ENCODE measurements around the gene GLDN.

DNA sequence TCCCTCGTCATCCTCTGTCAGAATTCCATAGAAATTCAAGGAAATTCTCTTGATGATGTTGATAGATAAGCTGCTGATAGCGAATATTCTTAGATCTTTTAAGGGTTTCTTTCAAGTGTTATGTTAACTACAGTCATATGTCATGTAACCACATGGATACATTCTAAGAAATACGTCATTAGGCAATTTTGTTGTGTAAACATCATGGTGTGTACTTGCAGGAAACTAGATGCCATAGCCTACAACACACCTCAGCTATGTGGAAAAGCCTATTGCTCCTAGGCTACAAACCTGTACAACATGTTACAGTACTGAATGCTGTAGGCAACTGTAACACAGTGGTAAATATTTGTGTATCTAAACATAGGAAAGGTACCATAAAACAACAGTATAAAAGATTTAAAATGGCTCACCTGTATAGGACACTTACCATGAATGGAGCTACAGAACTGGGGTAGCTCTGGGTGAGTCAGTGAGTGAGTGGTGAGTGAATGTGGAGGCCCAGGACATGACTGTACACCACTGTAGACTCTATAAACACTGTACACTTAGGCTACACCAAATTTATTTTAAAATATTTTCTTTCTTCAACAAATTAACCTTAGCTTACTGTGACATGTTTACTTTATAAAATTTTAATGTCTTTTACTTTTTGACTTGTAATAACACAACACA, 34.6 kb downstream of the GLDN start:
- TF ChIP-seq, protein P1, sequence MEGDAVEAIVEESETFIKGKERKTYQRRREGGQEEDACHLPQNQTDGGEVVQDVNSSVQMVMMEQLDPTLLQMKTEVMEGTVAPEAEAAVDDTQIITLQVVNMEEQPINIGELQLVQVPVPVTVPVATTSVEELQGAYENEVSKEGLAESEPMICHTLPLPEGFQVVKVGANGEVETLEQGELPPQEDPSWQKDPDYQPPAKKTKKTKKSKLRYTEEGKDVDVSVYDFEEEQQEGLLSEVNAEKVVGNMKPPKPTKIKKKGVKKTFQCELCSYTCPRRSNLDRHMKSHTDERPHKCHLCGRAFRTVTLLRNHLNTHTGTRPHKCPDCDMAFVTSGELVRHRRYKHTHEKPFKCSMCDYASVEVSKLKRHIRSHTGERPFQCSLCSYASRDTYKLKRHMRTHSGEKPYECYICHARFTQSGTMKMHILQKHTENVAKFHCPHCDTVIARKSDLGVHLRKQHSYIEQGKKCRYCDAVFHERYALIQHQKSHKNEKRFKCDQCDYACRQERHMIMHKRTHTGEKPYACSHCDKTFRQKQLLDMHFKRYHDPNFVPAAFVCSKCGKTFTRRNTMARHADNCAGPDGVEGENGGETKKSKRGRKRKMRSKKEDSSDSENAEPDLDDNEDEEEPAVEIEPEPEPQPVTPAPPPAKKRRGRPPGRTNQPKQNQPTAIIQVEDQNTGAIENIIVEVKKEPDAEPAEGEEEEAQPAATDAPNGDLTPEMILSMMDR (conservative IDR thresholded peaks at IDR 0.05; ENCODE audit: low read depth, low read length), result no peak
- TF ChIP-seq EZH2phosphoT487 (IDR thresholded peaks at IDR 0.05; ENCODE audit: borderline replicate concordance, low read length) (no peak), EZH2 (IDR thresholded peaks at IDR 0.05; ENCODE audit: low read length, unreplicated experiment) (no peak)
